ENCODE data around the gene TNKS1BP1.

DNA sequence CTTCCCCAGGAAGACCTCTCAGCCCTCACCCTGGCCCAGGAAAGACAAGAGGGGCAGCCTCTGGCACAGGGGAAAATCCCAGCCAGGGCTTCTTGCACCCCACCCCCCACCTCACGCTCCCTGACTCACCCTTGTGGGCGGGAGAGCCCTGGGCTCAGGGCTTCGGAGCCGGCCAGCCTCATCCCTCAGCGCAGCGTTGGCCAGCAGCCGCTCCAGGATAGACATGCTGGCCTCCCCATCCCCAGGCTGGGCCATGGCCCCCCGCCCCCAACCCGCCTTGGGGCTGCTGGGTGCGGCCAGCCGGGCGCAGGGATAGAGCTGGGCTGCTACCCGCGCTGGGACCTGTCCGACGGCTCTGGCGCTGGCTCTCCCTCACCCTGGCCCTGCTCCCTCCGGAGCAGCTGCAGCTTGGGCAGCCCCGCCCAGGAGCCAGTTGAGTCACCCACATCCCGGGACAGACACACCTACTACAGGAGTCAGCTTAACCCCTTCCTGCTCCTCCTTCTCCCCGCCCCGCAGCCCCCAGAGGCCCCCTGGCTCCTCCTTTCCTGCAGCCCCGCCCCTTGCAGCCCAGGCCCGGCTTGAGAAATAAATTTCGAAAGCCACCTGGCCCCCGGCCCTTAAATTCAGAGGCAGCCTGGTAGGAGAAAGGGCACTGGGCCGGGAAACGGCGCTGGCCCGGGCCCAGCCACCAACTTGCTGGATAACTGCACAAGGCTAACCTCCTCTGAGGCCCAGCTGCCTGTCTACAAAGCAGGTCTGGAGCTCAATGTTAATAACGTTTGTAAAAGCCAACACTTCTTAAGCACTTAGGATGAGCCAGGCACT lies 13.4 kb downstream of the TNKS1BP1 start:
- TF ChIP-seq, protein P1, sequence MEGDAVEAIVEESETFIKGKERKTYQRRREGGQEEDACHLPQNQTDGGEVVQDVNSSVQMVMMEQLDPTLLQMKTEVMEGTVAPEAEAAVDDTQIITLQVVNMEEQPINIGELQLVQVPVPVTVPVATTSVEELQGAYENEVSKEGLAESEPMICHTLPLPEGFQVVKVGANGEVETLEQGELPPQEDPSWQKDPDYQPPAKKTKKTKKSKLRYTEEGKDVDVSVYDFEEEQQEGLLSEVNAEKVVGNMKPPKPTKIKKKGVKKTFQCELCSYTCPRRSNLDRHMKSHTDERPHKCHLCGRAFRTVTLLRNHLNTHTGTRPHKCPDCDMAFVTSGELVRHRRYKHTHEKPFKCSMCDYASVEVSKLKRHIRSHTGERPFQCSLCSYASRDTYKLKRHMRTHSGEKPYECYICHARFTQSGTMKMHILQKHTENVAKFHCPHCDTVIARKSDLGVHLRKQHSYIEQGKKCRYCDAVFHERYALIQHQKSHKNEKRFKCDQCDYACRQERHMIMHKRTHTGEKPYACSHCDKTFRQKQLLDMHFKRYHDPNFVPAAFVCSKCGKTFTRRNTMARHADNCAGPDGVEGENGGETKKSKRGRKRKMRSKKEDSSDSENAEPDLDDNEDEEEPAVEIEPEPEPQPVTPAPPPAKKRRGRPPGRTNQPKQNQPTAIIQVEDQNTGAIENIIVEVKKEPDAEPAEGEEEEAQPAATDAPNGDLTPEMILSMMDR (IDR thresholded peaks at IDR 0.05; ENCODE audit: low read length) = no peak
- no peak for TF ChIP-seq EZH2 (IDR thresholded peaks at IDR 0.05; ENCODE audit: borderline replicate concordance, low read length)

Data from OCI-LY1 (cell line).